ENCODE measurements around the gene RTN4R. TPM values are rescaled to one million over a fixed set of nuclear protein-coding genes. Genes with fewer than 3 reads are reported as not detected.

Gene RTN4R
- total and polyA plus RNA-seq, 2 of the 8 experiments (the other 6 are each of a cell fraction or from before 2014, with no cell fraction given): 21.8 to 41.3 TPM

GRCh38 chr22:20290045-20290392 lies 21.9 kb upstream of the RTN4R start:
- Histone ChIP-seq H3K9ac (replicated peaks in 1 of 4; ENCODE audit: extremely low read depth in 1 of 4, low read depth in 3 of 4, low read length in 3 of 4) (no peak overlapping the region), H3K23me2 (ENCODE audit: low read depth, low read length) (no peaks in the 10 kb centered on the region), H3K4ac (replicated peaks; ENCODE audit: insufficient read length, low read depth, low read length) (no peak overlapping the region), H2BK20ac (ENCODE audit: low read length) (no peak overlapping the region), H3K56ac (replicated peaks; ENCODE audit: insufficient read length, low read depth, low read length) (no peak overlapping the region), H2BK12ac (ENCODE audit: low read depth, low read length) (no peak overlapping the region), H2BK15ac (ENCODE audit: low read length) (no peak overlapping the region), H3K79me2 (ENCODE audit: control insufficient read depth in 1 of 2, insufficient read depth in 2 of 2, low read length in 2 of 2) (no peaks in the 10 kb centered on the region), H3K9me3 (ENCODE audit: insufficient read depth in 2 of 2, low read depth in 1 of 2, low read length in 1 of 2) (no peaks in the 10 kb centered on the region), H3K27ac (ENCODE audit: low read depth, low read length) (no peak overlapping the region), H2AK5ac (ENCODE audit: low read depth, low read length) (no peak overlapping the region), H4K8ac (ENCODE audit: extremely low read depth, insufficient read depth, low read length) (no peak overlapping the region), H2BK120ac (replicated peaks; ENCODE audit: low read depth, low read length) (no peak overlapping the region), H3K36me3 (ENCODE audit: control insufficient read depth in 2 of 4, insufficient read depth in 4 of 4, low read length in 3 of 4) (no peaks in the 10 kb centered on the region), H3K23ac (ENCODE audit: insufficient read length) (no peak overlapping the region), H3K4me1 (replicated peaks in 1 of 4; ENCODE audit: control insufficient read depth in 3 of 4, insufficient read depth in 4 of 4, low read length in 3 of 4) (peaks cover 0 to 5% (median under 1%) of the 10 kb centered on the region in 4 experiments; a peak in 2 of 7 replicates), H2BK5ac (ENCODE audit: low read depth, low read length) (no peak overlapping the region), H3K4me3 (ENCODE audit: extremely low read depth in 1 of 4, insufficient read depth in 2 of 4, low read depth in 3 of 4, low read length in 4 of 4) (no peak overlapping the region), H2AFZ (ENCODE audit: low read length) (no peak overlapping the region), H4K5ac (ENCODE audit: insufficient read length, low read depth, low read length) (no peak overlapping the region), H3K79me1 (ENCODE audit: low read depth, low read length) (no peaks in the 10 kb centered on the region), H4K91ac (replicated peaks; ENCODE audit: insufficient read length, low read length) (no peak overlapping the region), H4K20me1 (replicated peaks in 1 of 2; ENCODE audit: control insufficient read depth in 1 of 2, insufficient read depth in 2 of 2, low read length in 2 of 2) (no peaks in the 10 kb centered on the region), H3K27me3 (replicated peaks in 1 of 4; ENCODE audit: control insufficient read depth in 3 of 4, extremely low read depth in 1 of 4, insufficient read depth in 3 of 4, low read length in 3 of 4) (no peaks in the 10 kb centered on the region), H3K18ac (ENCODE audit: extremely low read depth, low read length) (no peak overlapping the region), H3K4me2 (ENCODE audit: insufficient read depth in 1 of 2, low read depth in 2 of 2, low read length in 2 of 2) (no peak overlapping the region), H3K14ac (ENCODE audit: insufficient read length) (no peak overlapping the region)
- ChIA-PET CTCF (ENCODE audit: partially characterized antibody) (interaction anchor here (1.2 to 11.5 kb wide), 3 partner anchors 8 to 134 kb away, joined by 3 to 98 read pairs (median 4); no protein-coding TSS in a partner anchor), POLR2A (ENCODE audit: partially characterized antibody) (no interaction called here)
- DNase-seq (ENCODE audit: low read depth in 1 of 2, low spot score in 2 of 2): no peak
- WGBS, 2 experiments (ENCODE audit: extremely low coverage in 1 of 2, insufficient coverage in 1 of 2, insufficient read length in 1 of 2, insufficient replicate concordance in 2 of 2, low coverage in 1 of 2, low lambda C conversion rate in 2 of 2, missing lambda C conversion rate in 1 of 2): 75% methylated on average over 3 of the region's 10 CpGs; no CpG with 5 or more reads in 1 of the 2 experiments
- no peak for FAIRE-seq
- no peak for TF ChIP-seq ASH2L (IDR thresholded peaks at IDR 0.05; ENCODE audit: low read length)
- no peak for TF ChIP-seq RAD21 (IDR thresholded peaks at IDR 0.05 in 1 of 2, conservative IDR thresholded peaks at IDR 0.05 in 1 of 2; ENCODE audit: low read depth in 2 of 2, low read length in 2 of 2)
- TF ChIP-seq RFX5 (IDR thresholded peaks at IDR 0.05; ENCODE audit: borderline replicate concordance, low read depth, low read length): no peak
- TF ChIP-seq POU5F1 (IDR thresholded peaks at IDR 0.05; ENCODE audit: low read depth, low read length): no peak
- TF ChIP-seq NRF1 (IDR thresholded peaks at IDR 0.05; ENCODE audit: low read depth, low read length): no peak
- TF ChIP-seq BCL11A (IDR thresholded peaks at IDR 0.05; ENCODE audit: low read depth in 2 of 2, low read length in 2 of 2): no peak
- TF ChIP-seq KDM1A (IDR thresholded peaks at IDR 0.05; ENCODE audit: borderline replicate concordance, low read length): no peak
- TF ChIP-seq TEAD4 (IDR thresholded peaks at IDR 0.05; ENCODE audit: low read depth, low read length): no peak
- TF ChIP-seq MAFK (IDR thresholded peaks at IDR 0.05; ENCODE audit: low read depth, low read length): no peak
- TF ChIP-seq BACH1 (IDR thresholded peaks at IDR 0.05; ENCODE audit: low read length): no peak
- no peak for TF ChIP-seq TCF12 (IDR thresholded peaks at IDR 0.05; ENCODE audit: low read depth, low read length)
- TF ChIP-seq CBX5 (IDR thresholded peaks at IDR 0.05; ENCODE audit: low read depth, low read length): no peak
- no peak for TF ChIP-seq POLR2A (IDR thresholded peaks at IDR 0.05; ENCODE audit: control extremely low read depth in 1 of 2, low read depth in 2 of 2, low read length in 2 of 2)

Measured in H1 (cell line).